Keratinocyte (primary cell): ENCODE data around the gene FRMD3. TPM values are rescaled to one million over a fixed set of nuclear protein-coding genes. Genes with fewer than 3 reads are reported as not detected.

Experiments
- DNase-seq: peaks from one replicate; pipeline ENCODE4 v3.0.0-alpha.2; 2011; ENCODE audit warnings: low read depth, missing footprints, low spot score
- FAIRE-seq: peaks from 2 replicates; lab custom pipeline; 2011; peaks lifted over from hg19 to GRCh38; lab: Jason Lieb, UNC
- H2AFZ ChIP-seq: 2 replicates; pipeline ENCODE4 v1.6.0; 2012; ENCODE audit warnings: low read length, control low read depth, inconsistent platforms; ENCODE audit not compliant: control insufficient read depth
- H3K27ac ChIP-seq: 2 replicates; pipeline ENCODE4 v1.5.1; 2011; ENCODE audit warnings: low read length; ENCODE audit not compliant: control insufficient read depth, insufficient read depth
- H3K27me3 ChIP-seq: 3 replicates; pipeline ENCODE4 v1.6.0; 2011; ENCODE audit warnings: low read length; ENCODE audit not compliant: control insufficient read depth, insufficient read depth; ENCODE audit errors: extremely low read depth
- H3K36me3 ChIP-seq, 2 experiments: 2 replicates in 1 of 2; 3 replicates in 1 of 2; pipeline ENCODE4 v1.5.1; 2011; ENCODE audit warnings: low read length in 2 of 2, mild to moderate bottlenecking in 1 of 2; ENCODE audit not compliant: control insufficient read depth in 2 of 2, insufficient read depth in 2 of 2; ENCODE audit errors: extremely low read depth in 1 of 2
- H3K4me1 ChIP-seq: 3 replicates; pipeline ENCODE4 v1.5.1; 2011; ENCODE audit warnings: low read length; ENCODE audit not compliant: control insufficient read depth, insufficient read depth; ENCODE audit errors: extremely low read depth
- H3K4me2 ChIP-seq: 3 replicates; pipeline ENCODE4 v1.6.0; 2011; ENCODE audit warnings: low read depth, low read length; ENCODE audit not compliant: control insufficient read depth, insufficient read depth; ENCODE audit errors: extremely low read depth
- H3K4me3 ChIP-seq, 3 experiments: fragments of 200-600 bp in 1 of 3; sonication (generic) in 1 of 3; 2 replicates in 2 of 3; 3 replicates in 1 of 3; pipeline ENCODE4 v1.5.1; 2011 to 2016; ENCODE audit warnings: low read length in 3 of 3, mild to moderate bottlenecking in 3 of 3, control low read depth in 2 of 3, inconsistent platforms in 1 of 3, low read depth in 1 of 3, mixed read lengths in 1 of 3, mixed run types in 1 of 3, moderate library complexity in 1 of 3; ENCODE audit not compliant: control insufficient read depth in 2 of 3, insufficient read depth in 2 of 3; ENCODE audit errors: extremely low read depth in 1 of 3
- H3K79me2 ChIP-seq: 2 replicates; pipeline ENCODE4 v1.6.0; 2012; ENCODE audit warnings: low read length; ENCODE audit not compliant: control insufficient read depth, insufficient read depth
- H3K9ac ChIP-seq: 3 replicates; pipeline ENCODE4 v1.6.0; 2011; ENCODE audit warnings: low read length; ENCODE audit not compliant: control insufficient read depth, insufficient read depth; ENCODE audit errors: extremely low read depth
- H3K9me1 ChIP-seq: 3 replicates; pipeline ENCODE4 v1.6.0; 2011; ENCODE audit warnings: low read length; ENCODE audit not compliant: control insufficient read depth, insufficient read depth; ENCODE audit errors: extremely low read depth
- H3K9me3 ChIP-seq: 2 replicates; pipeline ENCODE4 v1.5.1; 2012; ENCODE audit warnings: low read depth, low read length; ENCODE audit not compliant: control insufficient read depth
- H4K20me1 ChIP-seq: 3 replicates; pipeline ENCODE4 v1.6.0; 2011; ENCODE audit warnings: low read length; ENCODE audit not compliant: control insufficient read depth, insufficient read depth; ENCODE audit errors: extremely low read depth
- EZH2 ChIP-seq: IDR thresholded peaks from one replicate; pipeline ENCODE4 v1.6.1; 2012; ENCODE audit warnings: inconsistent platforms, mild to moderate bottlenecking, low read length, moderate library complexity
- dilution Hi-C: fragments of 300-500 bp; cut with MboI; formaldehyde crosslinking; loops from one replicate; pipeline ENCODE4 v1.7.0; 2020; ENCODE audit warnings: low sequenced_read_pairs; ENCODE audit not compliant: extremely low pct_ligation_motif_present
- polyA plus RNA-seq, 5 experiments: library from polyadenylated mRNA; depleted of rRNA in 3 of 5; stranded (reverse) in 3 of 5; stranded (forward) in 1 of 5; unstranded in 1 of 5; fragments of >200 nt; gene quantifications; 1 replicate in 1 of 5; 2 replicates in 3 of 5; 3 replicates in 1 of 5; pipeline versions ENCODE4 v1.2.1 to v1.2.3, GENCODE V29; 2011 to 2012; ENCODE audit warnings: missing spikeins in 2 of 5, low read depth in 1 of 5, low replicate concordance in 1 of 5
- TF ChIP-seq, protein P1 (sequence below), 3 experiments: IDR thresholded peaks in 1 of 3; conservative IDR thresholded peaks in 1 of 3; optimal IDR thresholded peaks in 1 of 3; 2 replicates in 2 of 3; 3 replicates in 1 of 3; pipeline versions ENCODE3 to v1.5.1; 2011; ENCODE audit warnings: low read length in 3 of 3, mild to moderate bottlenecking in 3 of 3, moderate library complexity in 2 of 3, control low read depth in 1 of 3, inconsistent platforms in 1 of 3; ENCODE audit not compliant: insufficient read depth in 2 of 3; ENCODE audit errors: extremely low read depth in 1 of 3

FRMD3 gene
- polyA plus RNA-seq, 1 donor (not counting 4 experiments of a cell fraction or from before 2014, with no cell fraction given) = 0.21 TPM

DNA sequence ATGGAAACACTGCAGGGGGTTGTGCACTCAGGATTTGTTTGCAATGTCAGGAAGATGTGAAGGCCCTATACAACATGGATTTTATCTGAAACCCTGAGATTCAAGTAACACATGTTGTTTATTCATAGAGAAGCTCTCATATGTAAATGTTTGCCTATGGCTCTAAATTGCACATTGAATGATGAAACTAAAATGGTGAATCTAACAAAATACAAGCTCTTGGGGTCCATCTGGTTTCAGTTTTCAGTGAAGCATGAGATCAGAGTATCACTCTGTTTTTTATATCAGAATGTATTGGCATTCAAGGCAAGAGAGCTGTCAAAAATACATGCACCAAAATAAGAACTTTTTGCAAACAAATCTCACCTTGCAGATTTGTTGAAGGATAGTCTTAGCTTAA is 19.6 kb upstream of the FRMD3 start:
- H3K9me3 ChIP-seq = no peaks in the 10 kb centered on the region
- no peaks in the 10 kb centered on the region for H3K36me3 ChIP-seq
- no peaks in the 10 kb centered on the region for H3K9me1 ChIP-seq
- H3K79me2 ChIP-seq = no peaks in the 10 kb centered on the region
- no peak overlapping the region for H3K9ac ChIP-seq
- no peak overlapping the region for H2AFZ ChIP-seq
- no peak overlapping the region for H3K4me2 ChIP-seq
- dilution Hi-C loops = no loop called here
- H3K4me3 ChIP-seq = no peak overlapping the region
- TF ChIP-seq, protein P1, sequence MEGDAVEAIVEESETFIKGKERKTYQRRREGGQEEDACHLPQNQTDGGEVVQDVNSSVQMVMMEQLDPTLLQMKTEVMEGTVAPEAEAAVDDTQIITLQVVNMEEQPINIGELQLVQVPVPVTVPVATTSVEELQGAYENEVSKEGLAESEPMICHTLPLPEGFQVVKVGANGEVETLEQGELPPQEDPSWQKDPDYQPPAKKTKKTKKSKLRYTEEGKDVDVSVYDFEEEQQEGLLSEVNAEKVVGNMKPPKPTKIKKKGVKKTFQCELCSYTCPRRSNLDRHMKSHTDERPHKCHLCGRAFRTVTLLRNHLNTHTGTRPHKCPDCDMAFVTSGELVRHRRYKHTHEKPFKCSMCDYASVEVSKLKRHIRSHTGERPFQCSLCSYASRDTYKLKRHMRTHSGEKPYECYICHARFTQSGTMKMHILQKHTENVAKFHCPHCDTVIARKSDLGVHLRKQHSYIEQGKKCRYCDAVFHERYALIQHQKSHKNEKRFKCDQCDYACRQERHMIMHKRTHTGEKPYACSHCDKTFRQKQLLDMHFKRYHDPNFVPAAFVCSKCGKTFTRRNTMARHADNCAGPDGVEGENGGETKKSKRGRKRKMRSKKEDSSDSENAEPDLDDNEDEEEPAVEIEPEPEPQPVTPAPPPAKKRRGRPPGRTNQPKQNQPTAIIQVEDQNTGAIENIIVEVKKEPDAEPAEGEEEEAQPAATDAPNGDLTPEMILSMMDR (optimal IDR thresholded peaks at IDR 0.05 in 1 of 3, IDR thresholded peaks at IDR 0.05 in 1 of 3, conservative IDR thresholded peaks at IDR 0.05 in 1 of 3; ENCODE audit: extremely low read depth in 1 of 3, insufficient read depth in 2 of 3, low read length in 3 of 3) = no peak
- TF ChIP-seq EZH2 = no peak
- H3K27me3 ChIP-seq = no peaks in the 10 kb centered on the region
- H4K20me1 ChIP-seq = no peaks in the 10 kb centered on the region
- H3K4me1 ChIP-seq = no peaks in the 10 kb centered on the region
- no peak for DNase-seq
- no peak overlapping the region for H3K27ac ChIP-seq
- no peak for FAIRE-seq

DNA sequence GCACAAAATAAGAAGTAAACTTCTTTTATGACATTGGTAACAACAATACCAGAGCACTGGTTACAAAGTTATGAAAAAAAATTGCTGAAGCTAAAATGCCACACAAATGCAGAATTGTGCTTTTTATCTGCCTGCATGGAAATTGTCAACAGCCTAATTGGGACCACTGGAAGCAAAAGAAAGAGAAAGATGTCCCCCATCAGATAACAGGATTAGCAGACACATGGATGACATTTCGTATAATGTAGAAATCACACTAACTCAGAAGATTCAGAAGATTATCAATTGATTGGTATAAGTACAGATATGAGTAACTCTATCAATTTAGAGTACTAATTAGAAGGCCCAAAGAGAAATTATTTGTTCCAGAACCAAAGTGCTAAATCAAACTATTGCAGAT is 19.1 kb upstream of the FRMD3 start:
- dilution Hi-C loops = no loop called here
- no peak overlapping the region for H3K9ac ChIP-seq
- no peak for FAIRE-seq

More for the DNA sequence above, 19.1 kb upstream of the FRMD3 start:
- Histone ChIP-seq H3K4me3 (no peak overlapping the region), H2AFZ (no peak overlapping the region), H3K9me1 (no peaks in the 10 kb centered on the region), H3K4me1 (no peaks in the 10 kb centered on the region), H3K36me3 (no peaks in the 10 kb centered on the region), H3K27me3 (no peaks in the 10 kb centered on the region), H4K20me1 (no peaks in the 10 kb centered on the region), H3K27ac (no peak overlapping the region), H3K4me2 (no peak overlapping the region), H3K9me3 (no peaks in the 10 kb centered on the region), H3K79me2 (no peaks in the 10 kb centered on the region)
- no peak for TF ChIP-seq EZH2
- TF ChIP-seq, protein P1 (optimal IDR thresholded peaks at IDR 0.05 in 1 of 3, IDR thresholded peaks at IDR 0.05 in 1 of 3, conservative IDR thresholded peaks at IDR 0.05 in 1 of 3; ENCODE audit: extremely low read depth in 1 of 3, insufficient read depth in 2 of 3, low read length in 3 of 3) = no peak
- DNase-seq = no peak
